ENCODE data around the gene CACNA1E.

Gene CACNA1E

DNA sequence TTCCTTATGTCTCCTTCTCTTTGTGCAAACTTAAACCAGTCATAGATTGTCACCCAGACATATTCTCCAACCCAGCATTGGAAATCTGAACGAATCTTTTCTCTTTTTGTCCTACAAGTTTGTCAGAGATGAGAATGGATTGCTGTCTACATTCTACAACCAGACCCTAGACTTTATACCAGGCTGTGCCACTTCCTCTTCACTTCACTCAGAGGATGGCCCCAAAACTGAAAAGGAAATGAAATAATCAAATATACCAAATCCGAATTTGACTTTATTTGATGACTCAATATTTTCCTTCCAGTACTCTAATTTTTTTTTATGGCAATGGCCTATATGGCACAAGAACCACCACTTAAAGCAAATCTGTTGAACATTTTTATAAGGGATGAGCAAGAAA, 321.7 kb downstream of the CACNA1E start:
- no peak overlapping the region for H3K4me3 ChIP-seq (ENCODE audit: low read depth, low read length)
- DNase-seq (ENCODE audit: low read depth): no peak
- TF ChIP-seq MYC (IDR thresholded peaks at IDR 0.05; ENCODE audit: low read depth, low read length): no peak
- TF ChIP-seq, protein P1, sequence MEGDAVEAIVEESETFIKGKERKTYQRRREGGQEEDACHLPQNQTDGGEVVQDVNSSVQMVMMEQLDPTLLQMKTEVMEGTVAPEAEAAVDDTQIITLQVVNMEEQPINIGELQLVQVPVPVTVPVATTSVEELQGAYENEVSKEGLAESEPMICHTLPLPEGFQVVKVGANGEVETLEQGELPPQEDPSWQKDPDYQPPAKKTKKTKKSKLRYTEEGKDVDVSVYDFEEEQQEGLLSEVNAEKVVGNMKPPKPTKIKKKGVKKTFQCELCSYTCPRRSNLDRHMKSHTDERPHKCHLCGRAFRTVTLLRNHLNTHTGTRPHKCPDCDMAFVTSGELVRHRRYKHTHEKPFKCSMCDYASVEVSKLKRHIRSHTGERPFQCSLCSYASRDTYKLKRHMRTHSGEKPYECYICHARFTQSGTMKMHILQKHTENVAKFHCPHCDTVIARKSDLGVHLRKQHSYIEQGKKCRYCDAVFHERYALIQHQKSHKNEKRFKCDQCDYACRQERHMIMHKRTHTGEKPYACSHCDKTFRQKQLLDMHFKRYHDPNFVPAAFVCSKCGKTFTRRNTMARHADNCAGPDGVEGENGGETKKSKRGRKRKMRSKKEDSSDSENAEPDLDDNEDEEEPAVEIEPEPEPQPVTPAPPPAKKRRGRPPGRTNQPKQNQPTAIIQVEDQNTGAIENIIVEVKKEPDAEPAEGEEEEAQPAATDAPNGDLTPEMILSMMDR (IDR thresholded peaks at IDR 0.05; ENCODE audit: low read depth, low read length): no peak
- TF ChIP-seq POLR2A (IDR thresholded peaks at IDR 0.05; ENCODE audit: extremely low read depth, insufficient read length): no peak
- TF ChIP-seq, protein P2, sequence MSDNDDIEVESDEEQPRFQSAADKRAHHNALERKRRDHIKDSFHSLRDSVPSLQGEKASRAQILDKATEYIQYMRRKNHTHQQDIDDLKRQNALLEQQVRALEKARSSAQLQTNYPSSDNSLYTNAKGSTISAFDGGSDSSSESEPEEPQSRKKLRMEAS (IDR thresholded peaks at IDR 0.05; ENCODE audit: low read depth, low read length): no peak

DNA sequence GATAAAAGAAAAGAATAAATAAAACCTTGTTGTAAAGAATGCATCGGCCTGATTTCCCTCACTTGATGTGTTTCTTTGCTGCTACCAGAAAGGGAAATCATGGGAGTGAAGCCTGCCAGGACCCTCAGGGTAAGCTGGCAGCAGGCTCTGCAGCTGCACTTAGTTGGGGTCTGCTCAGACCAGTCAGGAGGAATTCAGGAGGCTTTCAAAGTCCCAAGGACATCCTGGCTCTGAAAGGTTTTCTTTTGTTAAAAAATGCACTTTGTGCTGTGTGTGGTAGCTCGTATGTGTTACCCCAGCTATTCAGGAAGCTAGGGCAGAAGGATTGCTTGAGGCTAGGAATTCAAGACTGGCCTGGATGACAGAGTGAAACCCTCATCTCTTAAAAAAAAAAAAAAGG, 323.4 kb downstream of the CACNA1E start:
- no peak overlapping the region for H3K4me3 ChIP-seq (ENCODE audit: low read depth, low read length)
- DNase-seq (ENCODE audit: low read depth): no peak
- TF ChIP-seq, protein P2 (IDR thresholded peaks at IDR 0.05; ENCODE audit: low read depth, low read length): no peak
- TF ChIP-seq, protein P1 (IDR thresholded peaks at IDR 0.05; ENCODE audit: low read depth, low read length): no peak
- TF ChIP-seq MYC (IDR thresholded peaks at IDR 0.05; ENCODE audit: low read depth, low read length) (no peak), POLR2A (IDR thresholded peaks at IDR 0.05; ENCODE audit: extremely low read depth, insufficient read length) (no peak)

DNA sequence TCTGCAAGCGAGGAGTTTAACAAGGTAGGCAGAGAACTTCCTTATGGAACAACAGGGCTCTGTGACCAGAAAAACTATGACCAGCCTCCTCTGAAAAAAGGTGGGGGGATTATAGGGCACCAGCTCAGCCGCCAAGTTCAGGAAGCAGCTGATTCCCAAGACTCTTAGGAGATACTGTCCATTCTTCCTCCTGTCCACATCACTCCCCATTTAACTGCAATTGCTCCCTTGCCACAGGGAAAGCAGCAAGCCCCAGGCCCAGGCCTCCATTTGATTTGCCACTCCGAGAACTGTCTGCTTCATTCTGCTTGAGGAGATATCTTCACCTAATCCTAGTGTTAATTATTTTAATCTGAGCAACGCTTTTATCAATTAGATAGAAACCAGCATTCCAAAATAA, 323.9 kb downstream of the CACNA1E start:
- DNase-seq (ENCODE audit: low read depth): no peak
- no peak overlapping the region for H3K4me3 ChIP-seq (ENCODE audit: low read depth, low read length)
- no peak for TF ChIP-seq POLR2A (IDR thresholded peaks at IDR 0.05; ENCODE audit: extremely low read depth, insufficient read length)
- TF ChIP-seq, protein P1 (IDR thresholded peaks at IDR 0.05; ENCODE audit: low read depth, low read length): no peak
- TF ChIP-seq MYC (IDR thresholded peaks at IDR 0.05; ENCODE audit: low read depth, low read length): no peak

DNA sequence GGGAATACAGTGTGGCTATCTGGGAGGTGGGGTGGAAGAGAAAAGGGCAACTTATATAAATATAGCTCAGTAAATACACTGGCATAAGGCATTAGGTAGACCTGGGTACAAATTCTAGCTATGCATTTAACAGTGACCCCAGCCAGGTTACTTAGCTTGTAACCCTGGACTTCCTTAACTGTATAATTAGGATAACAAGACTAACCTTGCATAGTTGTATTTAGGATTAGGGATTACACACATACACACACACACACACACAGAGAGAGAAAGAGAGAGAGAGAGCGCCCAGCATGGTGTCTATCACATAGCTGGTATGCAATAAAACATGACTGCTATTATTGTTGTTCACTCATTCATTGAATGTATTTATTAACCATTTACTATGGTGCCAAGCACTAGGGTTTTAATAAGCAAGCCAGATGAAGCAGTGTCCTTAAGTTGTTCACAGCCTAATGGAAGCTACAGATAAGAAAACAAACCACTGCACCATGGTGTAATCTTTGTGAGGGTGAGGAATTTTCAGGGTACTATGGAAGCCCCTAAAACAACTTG, 326.8 kb downstream of the CACNA1E start:
- H3K4me3 ChIP-seq (ENCODE audit: low read depth, low read length): no peak overlapping the region
- DNase-seq (ENCODE audit: low read depth): no peak
- TF ChIP-seq, protein P1 (IDR thresholded peaks at IDR 0.05; ENCODE audit: low read depth, low read length): no peak
- TF ChIP-seq, protein P2 (IDR thresholded peaks at IDR 0.05; ENCODE audit: low read depth, low read length): no peak

DNA sequence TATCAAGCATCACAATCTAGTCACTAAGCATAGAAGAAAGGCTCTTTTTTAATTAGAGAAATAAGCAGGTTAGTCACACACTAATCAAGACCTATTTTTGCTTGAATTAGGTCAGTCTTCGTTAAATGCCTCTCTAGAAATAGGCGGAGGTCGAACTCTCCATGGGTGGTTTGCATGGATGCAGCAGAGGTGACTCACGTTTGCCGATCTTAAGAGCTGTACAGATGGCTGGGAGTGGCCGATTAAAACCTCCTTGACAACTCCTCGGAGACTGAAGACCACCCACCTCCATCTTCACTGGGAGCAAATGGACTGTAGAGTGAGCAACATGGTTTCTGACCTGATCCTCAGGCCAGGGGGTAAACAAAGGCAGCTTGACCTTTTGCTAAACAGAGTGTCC, 328.9 kb downstream of the CACNA1E start:
- no peak for DNase-seq (ENCODE audit: low read depth)
- no peak overlapping the region for H3K4me3 ChIP-seq (ENCODE audit: low read depth, low read length)
- TF ChIP-seq, protein P2 (IDR thresholded peaks at IDR 0.05; ENCODE audit: low read depth, low read length): no peak
- TF ChIP-seq, protein P1 (IDR thresholded peaks at IDR 0.05; ENCODE audit: low read depth, low read length): no peak
- no peak for TF ChIP-seq POLR2A (IDR thresholded peaks at IDR 0.05; ENCODE audit: extremely low read depth, insufficient read length)
- no peak for TF ChIP-seq MYC (IDR thresholded peaks at IDR 0.05; ENCODE audit: low read depth, low read length)

DNA sequence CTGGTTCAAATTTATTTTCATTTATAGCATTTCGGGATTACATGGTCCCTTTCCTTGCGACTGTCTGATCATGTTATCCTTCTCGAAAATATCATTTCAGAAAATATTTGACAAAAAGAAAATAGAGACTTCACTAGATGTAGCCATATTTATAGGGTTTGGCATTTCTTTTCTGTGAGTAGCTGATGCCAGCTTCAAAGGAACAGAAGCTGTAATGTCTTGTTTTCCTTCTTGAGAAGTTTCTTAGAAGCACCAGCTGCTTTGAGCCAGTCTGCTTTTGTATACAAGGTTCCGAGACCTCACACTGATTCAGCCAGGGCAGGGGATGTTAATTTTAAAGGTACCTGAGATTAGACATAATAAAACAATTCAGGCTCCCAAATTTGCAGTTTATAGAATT, 329.9 kb downstream of the CACNA1E start:
- no peak for DNase-seq (ENCODE audit: low read depth)
- H3K4me3 ChIP-seq (ENCODE audit: low read depth, low read length): no peak overlapping the region
- no peak for TF ChIP-seq POLR2A (IDR thresholded peaks at IDR 0.05; ENCODE audit: extremely low read depth, insufficient read length)
- TF ChIP-seq, protein P1 (IDR thresholded peaks at IDR 0.05; ENCODE audit: low read depth, low read length): no peak
